Activated T-cell treated with anti-CD3 and anti-CD28 coated beads for 1 hour (primary cell): ENCODE results near the gene BTG1.
A peak's percentile ranks its signal among the peaks of the same experiment; 100 is the strongest.
"Not testable (repeated sequence)": the region's sequence is repeated elsewhere in the genome, so short reads cannot be mapped to it uniquely, and the experiment has no call there.

Source experiments
- DNase-seq: peaks from one replicate; pipeline ENCODE4 v3.0.0-alpha.2; 2020; ENCODE audit warnings: low read depth

BTG1 gene

GRCh38 chr12:92149563-92149962 lies 3.9 kb upstream of the BTG1 start:
- DNase-seq = no peak

GRCh38 chr12:92147491-92147890 lies 1.8 kb upstream of the BTG1 start:
- no peak for DNase-seq

GRCh38 chr12:92146497-92147224 lies 1.0 kb upstream of the BTG1 start:
- no peak for DNase-seq

- DNase-seq = no peak
Observed at GRCh38 chr12:92145481-92145730, 240 bp downstream of the BTG1 start.

- peak; percentile 35 for DNase-seq
Observed at GRCh38 chr12:92144631-92145480, 790 bp downstream of the BTG1 start.

- DNase-seq = peak; percentile 48
Observed at GRCh38 chr12:92143686-92144630, 1.7 kb downstream of the BTG1 start.

GRCh38 chr12:92143258-92143657 lies 2.4 kb downstream of the BTG1 start:
- DNase-seq = no peak

GRCh38 chr12:92142251-92142926 lies 3.3 kb downstream of the BTG1 start:
- no peak for DNase-seq

- no peak for DNase-seq
Observed at GRCh38 chr12:92141591-92142121, 4.0 kb downstream of the BTG1 start.

- DNase-seq = no peak
Observed at GRCh38 chr12:92140896-92141536, 4.6 kb downstream of the BTG1 start.

GRCh38 chr12:92140156-92140555 lies 5.5 kb downstream of the BTG1 start:
- DNase-seq = no peak

- DNase-seq = no peak
Observed at GRCh38 chr12:92139634-92140150, 6.0 kb downstream of the BTG1 start.

GRCh38 chr12:92138626-92139025 lies 7.0 kb downstream of the BTG1 start:
- no peak for DNase-seq

- no peak for DNase-seq
Observed at GRCh38 chr12:92138144-92138543, 7.5 kb downstream of the BTG1 start.

GRCh38 chr12:92136965-92137721 lies 8.5 kb downstream of the BTG1 start:
- DNase-seq = no peak

- no peak for DNase-seq
Observed at GRCh38 chr12:92136026-92136730, 9.5 kb downstream of the BTG1 start.

- DNase-seq = not testable (repeated sequence)
Observed at GRCh38 chr12:92135541-92135940, 10.1 kb downstream of the BTG1 start.

GRCh38 chr12:92134638-92135274 lies 10.9 kb downstream of the BTG1 start:
- no peak for DNase-seq
